ENCODE results near the gene C11orf24. TPM values are rescaled to one million over a fixed set of nuclear protein-coding genes. Genes with fewer than 3 reads are reported as not detected.
"Not testable (repeated sequence)": the region's sequence is repeated elsewhere in the genome, so short reads cannot be mapped to it uniquely, and the experiment has no call there.

Gene C11orf24
- total RNA-seq, 1 donor from 2014 or later, result 50.1 TPM

- ATAC-seq (no peak), DNase-seq (ENCODE audit: low spot score) (no peak)
Observed at GRCh38 chr11:68300076-68300830, 28.5 kb upstream of the C11orf24 start.

GRCh38 chr11:68299517-68299879 lies 27.7 kb upstream of the C11orf24 start:
- ATAC-seq; DNase-seq (ENCODE audit: low spot score): not testable (repeated sequence)

- DNase-seq (ENCODE audit: low spot score) (peak; percentile 59), ATAC-seq (peak; percentile 38)
Observed at GRCh38 chr11:68298659-68299516, 27.1 kb upstream of the C11orf24 start.

- DNase-seq (ENCODE audit: low spot score), result peak; percentile 97
Observed at GRCh38 chr11:68297812-68298658, 26.3 kb upstream of the C11orf24 start.

GRCh38 chr11:68297494-68297811 lies 25.7 kb upstream of the C11orf24 start:
- no peak for DNase-seq (ENCODE audit: low spot score)
- no peak for ATAC-seq

More at GRCh38 chr11:68297812-68298658, 26.3 kb upstream of the C11orf24 start:
- peak; percentile 87 for ATAC-seq

GRCh38 chr11:68297052-68297378 lies 25.2 kb upstream of the C11orf24 start:
- DNase-seq (ENCODE audit: low spot score) (no peak), ATAC-seq (peak; percentile 3)

- ATAC-seq (peak; percentile 24), DNase-seq (ENCODE audit: low spot score) (peak; percentile 55)
Observed at GRCh38 chr11:68296344-68297051, 24.7 kb upstream of the C11orf24 start.

GRCh38 chr11:68295940-68296339 lies 24.2 kb upstream of the C11orf24 start:
- DNase-seq (ENCODE audit: low spot score), result no peak
- no peak for ATAC-seq

- DNase-seq (ENCODE audit: low spot score) (no peak), ATAC-seq (no peak)
Observed at GRCh38 chr11:68295271-68295670, 23.5 kb upstream of the C11orf24 start.

- ATAC-seq (no peak), DNase-seq (ENCODE audit: low spot score) (no peak)
Observed at GRCh38 chr11:68293708-68294107, 21.9 kb upstream of the C11orf24 start.

- no peak for DNase-seq (ENCODE audit: low spot score)
- ATAC-seq, result no peak
Observed at GRCh38 chr11:68289456-68289855, 17.7 kb upstream of the C11orf24 start.

GRCh38 chr11:68287419-68287818 lies 15.6 kb upstream of the C11orf24 start:
- DNase-seq (ENCODE audit: low spot score) (no peak), ATAC-seq (no peak)

GRCh38 chr11:68284588-68284987 lies 12.8 kb upstream of the C11orf24 start:
- ATAC-seq; DNase-seq (ENCODE audit: low spot score): not testable (repeated sequence)

GRCh38 chr11:68282861-68283230 lies 11.1 kb upstream of the C11orf24 start:
- DNase-seq (ENCODE audit: low spot score) (no peak), ATAC-seq (no peak)

GRCh38 chr11:68282141-68282860 lies 10.5 kb upstream of the C11orf24 start:
- no peak for DNase-seq (ENCODE audit: low spot score)
- ATAC-seq, result no peak

- DNase-seq (ENCODE audit: low spot score) (no peak), ATAC-seq (no peak)
Observed at GRCh38 chr11:68279676-68280075, 7.9 kb upstream of the C11orf24 start.

GRCh38 chr11:68276861-68277260 lies 5.1 kb upstream of the C11orf24 start:
- no peak for DNase-seq (ENCODE audit: low spot score)
- ATAC-seq, result no peak

- peak; percentile 76 for DNase-seq (ENCODE audit: low spot score)
Observed at GRCh38 chr11:68275721-68276507, 4.1 kb upstream of the C11orf24 start.

GRCh38 chr11:68274306-68274705 lies 2.5 kb upstream of the C11orf24 start:
- DNase-seq (ENCODE audit: low spot score) (no peak), ATAC-seq (no peak)

More at GRCh38 chr11:68275721-68276507, 4.1 kb upstream of the C11orf24 start:
- peak; percentile 22 for ATAC-seq
